BE2C (cell line): Measurements from ENCODE around the gene SCAF4.

ENCODE experiments used
- DNase-seq: peaks from one replicate; pipeline ENCODE4 v3.0.0-alpha.2; 2020
- H3K27me3 ChIP-seq: fragments of 250-450 bp; sonication (Bioruptor Pico); 2 replicates; pipeline ENCODE4 v1.5.1; 2020; ENCODE audit warnings: mild to moderate bottlenecking
- H3K36me3 ChIP-seq: fragments of 250-450 bp; sonication (Bioruptor Pico); 2 replicates; pipeline ENCODE4 v1.5.1; 2020; ENCODE audit warnings: mild to moderate bottlenecking
- H3K4me1 ChIP-seq: fragments of 250-450 bp; sonication (Bioruptor Pico); 2 replicates; pipeline ENCODE4 v1.5.1; 2020
- H3K4me3 ChIP-seq: 2 replicates; pipeline ENCODE4 v1.5.1; 2011; ENCODE audit warnings: low read depth, low read length
- H3K9me3 ChIP-seq: fragments of 250-450 bp; sonication (Bioruptor Pico); 2 replicates; pipeline ENCODE4 v1.5.1; 2020
- CTCF ChIP-seq: IDR thresholded peaks from 2 replicates; pipeline ENCODE4 v1.5.1; 2012; ENCODE audit warnings: mild to moderate bottlenecking, low read depth, low read length

Gene SCAF4

GRCh38 chr21:31624961-31625491 lies 106.9 kb downstream of the SCAF4 start:
- no peak for TF ChIP-seq CTCF
- Histone ChIP-seq H3K4me3 (no peak overlapping the region), H3K9me3 (no peaks in the 10 kb centered on the region; the same call in 1 of the 2 replicates), H3K27me3 (no peaks in the 10 kb centered on the region), H3K36me3 (no peaks in the 10 kb centered on the region), H3K4me1 (peaks cover 5% of the 10 kb centered on the region)
- DNase-seq, result no peak

GRCh38 chr21:31624181-31624580 lies 107.7 kb downstream of the SCAF4 start:
- Histone ChIP-seq H3K4me1 (no peaks in the 10 kb centered on the region), H3K9me3 (no peaks in the 10 kb centered on the region; the same call in 1 of the 2 replicates), H3K27me3 (no peaks in the 10 kb centered on the region), H3K4me3 (no peak overlapping the region), H3K36me3 (no peaks in the 10 kb centered on the region)
- no peak for TF ChIP-seq CTCF
- no peak for DNase-seq

- TF ChIP-seq CTCF, result peak; percentile 27; the same call in 1 of the 2 replicates
- H3K36me3 ChIP-seq, result no peaks in the 10 kb centered on the region
Observed at GRCh38 chr21:31623664-31624063, 108.3 kb downstream of the SCAF4 start.

DNA sequence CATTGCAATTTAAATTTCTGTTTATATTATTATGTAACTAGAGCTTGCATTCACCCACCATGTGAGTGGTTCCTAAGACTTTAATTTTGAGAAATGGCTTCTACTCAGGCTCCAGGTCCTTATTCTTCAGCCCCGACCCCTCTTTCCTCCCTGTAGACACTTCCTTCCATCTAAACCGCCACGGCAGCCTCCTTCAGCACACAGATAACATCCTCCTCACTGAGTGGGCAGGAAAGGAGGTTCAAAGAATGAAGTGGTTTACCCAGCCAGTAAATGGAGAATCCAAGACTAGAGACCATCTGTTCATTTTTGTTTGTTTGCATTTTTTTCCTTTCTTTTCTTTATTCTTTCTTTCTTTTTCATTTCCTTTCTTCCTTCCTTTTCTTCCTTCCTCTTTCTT lies 109.5 kb downstream of the SCAF4 start:
- DNase-seq, result no peak
- Histone ChIP-seq H3K27me3 (no peaks in the 10 kb centered on the region), H3K4me1 (no peaks in the 10 kb centered on the region), H3K4me3 (no peak overlapping the region), H3K36me3 (no peaks in the 10 kb centered on the region), H3K9me3 (no peaks in the 10 kb centered on the region; the same call in 1 of the 2 replicates)
- no peak for TF ChIP-seq CTCF

More at GRCh38 chr21:31623664-31624063, 108.3 kb downstream of the SCAF4 start:
- DNase-seq, result no peak
- Histone ChIP-seq H3K4me3 (no peak overlapping the region), H3K4me1 (no peaks in the 10 kb centered on the region), H3K9me3 (no peaks in the 10 kb centered on the region; the same call in 1 of the 2 replicates), H3K27me3 (no peaks in the 10 kb centered on the region)
